ENCODE measurements around the gene CNOT9.

CNOT9 gene

GRCh38 chr2:218642786-218643185, 74.1 kb downstream of the CNOT9 start:
- no peak for TF ChIP-seq FOXP2 (optimal IDR thresholded peaks at IDR 0.05; ENCODE audit: control extremely low read depth, extremely low read length, insufficient read depth)
- TF ChIP-seq EZH2 (IDR thresholded peaks at IDR 0.05), result no peak
- TF ChIP-seq POLR2AphosphoS5 (IDR thresholded peaks at IDR 0.05; ENCODE audit: borderline replicate concordance, low read depth, low read length), result no peak
- no peak overlapping the region for H3K9ac ChIP-seq (ENCODE audit: insufficient read length)
- H3K36me3 ChIP-seq (ENCODE audit: insufficient read depth, low read length), result peaks cover 79% of the 10 kb centered on the region
- DNase-seq (ENCODE audit: low read depth, low spot score), result no peak
- no peaks in the 10 kb centered on the region for H3K9me3 ChIP-seq (ENCODE audit: low read depth, low read length)
- no peak overlapping the region for H3K27ac ChIP-seq
- no peak overlapping the region for H3K4me3 ChIP-seq

GRCh38 chr2:218643751-218644310, 75.2 kb downstream of the CNOT9 start:
- H3K4me3 ChIP-seq, result no peak overlapping the region
- no peaks in the 10 kb centered on the region for H3K9me3 ChIP-seq (ENCODE audit: low read depth, low read length)
- no peak for TF ChIP-seq EZH2 (IDR thresholded peaks at IDR 0.05)
- TF ChIP-seq FOXP2 (optimal IDR thresholded peaks at IDR 0.05; ENCODE audit: control extremely low read depth, extremely low read length, insufficient read depth), result no peak
- no peak for TF ChIP-seq POLR2AphosphoS5 (IDR thresholded peaks at IDR 0.05; ENCODE audit: borderline replicate concordance, low read depth, low read length)
- no peak overlapping the region for H3K9ac ChIP-seq (ENCODE audit: insufficient read length)
- H3K36me3 ChIP-seq (ENCODE audit: insufficient read depth, low read length), result peaks cover 79% of the 10 kb centered on the region
- DNase-seq (ENCODE audit: low read depth, low spot score), result no peak
- H3K27ac ChIP-seq, result no peak overlapping the region

GRCh38 chr2:218644721-218645120, 76.1 kb downstream of the CNOT9 start:
- no peak for DNase-seq (ENCODE audit: low read depth, low spot score)
- TF ChIP-seq FOXP2 (optimal IDR thresholded peaks at IDR 0.05; ENCODE audit: control extremely low read depth, extremely low read length, insufficient read depth), result no peak
- no peak for TF ChIP-seq EZH2 (IDR thresholded peaks at IDR 0.05)
- no peak for TF ChIP-seq POLR2AphosphoS5 (IDR thresholded peaks at IDR 0.05; ENCODE audit: borderline replicate concordance, low read depth, low read length)
- Histone ChIP-seq H3K27ac (no peak overlapping the region), H3K9ac (ENCODE audit: insufficient read length) (no peak overlapping the region), H3K4me3 (no peak overlapping the region), H3K9me3 (ENCODE audit: low read depth, low read length) (no peaks in the 10 kb centered on the region), H3K36me3 (ENCODE audit: insufficient read depth, low read length) (peaks cover 82% of the 10 kb centered on the region)

GRCh38 chr2:218645126-218645525, 76.5 kb downstream of the CNOT9 start:
- Histone ChIP-seq H3K36me3 (ENCODE audit: insufficient read depth, low read length) (peaks cover 83% of the 10 kb centered on the region), H3K4me3 (no peak overlapping the region), H3K9me3 (ENCODE audit: low read depth, low read length) (no peaks in the 10 kb centered on the region), H3K9ac (ENCODE audit: insufficient read length) (no peak overlapping the region), H3K27ac (no peak overlapping the region)
- TF ChIP-seq FOXP2 (optimal IDR thresholded peaks at IDR 0.05; ENCODE audit: control extremely low read depth, extremely low read length, insufficient read depth), result no peak
- TF ChIP-seq POLR2AphosphoS5 (IDR thresholded peaks at IDR 0.05; ENCODE audit: borderline replicate concordance, low read depth, low read length), result no peak
- no peak for TF ChIP-seq EZH2 (IDR thresholded peaks at IDR 0.05)
- no peak for DNase-seq (ENCODE audit: low read depth, low spot score)
